ENCODE data around the gene SGIP1. TPM values are rescaled to one million over a fixed set of nuclear protein-coding genes. Genes with fewer than 3 reads are reported as not detected.

The SGIP1 gene
- total RNA-seq, 1 experiment from 2014 or later: not detected

DNA sequence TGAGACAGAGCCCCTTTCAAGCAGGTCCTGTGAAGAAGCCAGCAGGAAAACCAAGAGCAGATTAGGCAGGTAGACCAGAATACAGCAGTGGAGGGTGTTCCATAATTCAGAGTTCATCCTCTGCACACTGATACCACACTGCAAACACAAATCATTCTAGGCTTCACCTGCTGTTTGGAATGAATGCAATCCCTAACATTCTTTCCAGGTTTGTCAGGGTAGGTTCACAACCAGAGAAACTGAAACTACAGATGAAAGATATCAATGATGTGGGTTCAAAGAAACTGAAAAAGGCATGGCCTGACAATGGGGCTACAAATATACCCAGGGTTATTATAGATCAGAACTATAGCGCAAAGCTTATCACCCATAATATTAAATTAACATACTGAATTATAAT lies 8.9 kb upstream of the SGIP1 start:
- H3K27ac Mint-ChIP-seq (ENCODE audit: unreplicated experiment): no peak overlapping the region
- intact Hi-C loops (cut with micrococcal nuclease; ENCODE audit: unreplicated experiment): loop anchor here (10.0 kb wide), 1 partner anchor 200 kb away; no protein-coding TSS in a partner anchor
- TF ChIP-seq, protein P1, sequence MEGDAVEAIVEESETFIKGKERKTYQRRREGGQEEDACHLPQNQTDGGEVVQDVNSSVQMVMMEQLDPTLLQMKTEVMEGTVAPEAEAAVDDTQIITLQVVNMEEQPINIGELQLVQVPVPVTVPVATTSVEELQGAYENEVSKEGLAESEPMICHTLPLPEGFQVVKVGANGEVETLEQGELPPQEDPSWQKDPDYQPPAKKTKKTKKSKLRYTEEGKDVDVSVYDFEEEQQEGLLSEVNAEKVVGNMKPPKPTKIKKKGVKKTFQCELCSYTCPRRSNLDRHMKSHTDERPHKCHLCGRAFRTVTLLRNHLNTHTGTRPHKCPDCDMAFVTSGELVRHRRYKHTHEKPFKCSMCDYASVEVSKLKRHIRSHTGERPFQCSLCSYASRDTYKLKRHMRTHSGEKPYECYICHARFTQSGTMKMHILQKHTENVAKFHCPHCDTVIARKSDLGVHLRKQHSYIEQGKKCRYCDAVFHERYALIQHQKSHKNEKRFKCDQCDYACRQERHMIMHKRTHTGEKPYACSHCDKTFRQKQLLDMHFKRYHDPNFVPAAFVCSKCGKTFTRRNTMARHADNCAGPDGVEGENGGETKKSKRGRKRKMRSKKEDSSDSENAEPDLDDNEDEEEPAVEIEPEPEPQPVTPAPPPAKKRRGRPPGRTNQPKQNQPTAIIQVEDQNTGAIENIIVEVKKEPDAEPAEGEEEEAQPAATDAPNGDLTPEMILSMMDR (IDR thresholded peaks at IDR 0.05; ENCODE audit: insufficient read depth in 1 of 2, low read depth in 1 of 2, low read length in 1 of 2, severe bottlenecking in 1 of 2, unreplicated experiment in 1 of 2): no peak
- no peaks in the 10 kb centered on the region for H3K9me3 ChIP-seq
- H3K36me3 Mint-ChIP-seq (ENCODE audit: insufficient read depth, unreplicated experiment): no peaks in the 10 kb centered on the region
- H3K9me3 Mint-ChIP-seq (ENCODE audit: unreplicated experiment): no peaks in the 10 kb centered on the region
- no peaks in the 10 kb centered on the region for H3K36me3 ChIP-seq (ENCODE audit: control insufficient read depth, insufficient read depth, low read length)
- ChIA-PET CTCF (no interaction called here), POLR2A (no interaction called here)
- no peaks in the 10 kb centered on the region for H3K4me1 Mint-ChIP-seq (ENCODE audit: low read depth, unreplicated experiment)
- no TSS peak for BruUV-seq (replicated peaks)
- H3K27me3 ChIP-seq (replicated peaks; ENCODE audit: control insufficient read depth, insufficient read depth, low read length): no peaks in the 10 kb centered on the region
- no peak overlapping the region for H3K4me3 ChIP-seq (ENCODE audit: low read depth, low read length)
- H3K4me1 ChIP-seq: peaks cover 15% of the 10 kb centered on the region
- no peaks in the 10 kb centered on the region for H3K27me3 Mint-ChIP-seq (ENCODE audit: insufficient read depth, unreplicated experiment)
- H3K4me3 Mint-ChIP-seq (ENCODE audit: unreplicated experiment): no peak overlapping the region
- no peak for DNase-seq

DNA sequence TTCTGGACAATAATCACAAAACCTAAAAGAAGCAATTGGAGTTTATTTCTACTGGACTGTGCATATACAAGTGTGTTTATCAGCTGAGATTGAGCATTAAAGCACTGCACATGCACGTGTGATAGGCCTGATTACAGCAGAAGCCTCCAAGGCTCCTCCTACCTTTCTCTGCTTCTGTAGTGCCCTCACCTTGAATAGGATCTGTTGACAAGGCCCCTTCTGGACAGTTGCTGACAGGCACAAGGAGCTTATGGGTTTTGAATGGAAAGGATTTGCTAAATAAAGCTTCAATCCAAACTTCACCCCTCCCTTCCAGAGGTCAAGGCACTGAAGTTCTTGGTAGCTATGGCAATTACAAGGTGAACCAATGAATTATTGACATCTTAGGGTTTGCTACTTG lies 7.9 kb upstream of the SGIP1 start:
- H3K4me3 ChIP-seq (ENCODE audit: low read depth, low read length): no peak overlapping the region
- no peaks in the 10 kb centered on the region for H3K27me3 ChIP-seq (replicated peaks; ENCODE audit: control insufficient read depth, insufficient read depth, low read length)
- H3K4me3 Mint-ChIP-seq (ENCODE audit: unreplicated experiment): no peak overlapping the region
- H3K27me3 Mint-ChIP-seq (ENCODE audit: insufficient read depth, unreplicated experiment): no peaks in the 10 kb centered on the region
- H3K9me3 Mint-ChIP-seq (ENCODE audit: unreplicated experiment): no peaks in the 10 kb centered on the region
- H3K9me3 ChIP-seq: no peaks in the 10 kb centered on the region
- BruUV-seq (replicated peaks): no TSS peak
- POLR2A ChIA-PET: no interaction called here
- no peaks in the 10 kb centered on the region for H3K36me3 Mint-ChIP-seq (ENCODE audit: insufficient read depth, unreplicated experiment)
- H3K27ac Mint-ChIP-seq (ENCODE audit: unreplicated experiment): no peak overlapping the region
- H3K4me1 Mint-ChIP-seq (ENCODE audit: low read depth, unreplicated experiment): no peaks in the 10 kb centered on the region
- H3K36me3 ChIP-seq (ENCODE audit: control insufficient read depth, insufficient read depth, low read length): no peaks in the 10 kb centered on the region
- TF ChIP-seq, protein P1 (IDR thresholded peaks at IDR 0.05; ENCODE audit: insufficient read depth in 1 of 2, low read depth in 1 of 2, low read length in 1 of 2, severe bottlenecking in 1 of 2, unreplicated experiment in 1 of 2): no peak
- CTCF ChIA-PET: no interaction called here
- intact Hi-C loops (cut with micrococcal nuclease; ENCODE audit: unreplicated experiment): loop anchor here (10.0 kb wide), 1 partner anchor 199 kb away; no protein-coding TSS in a partner anchor
- DNase-seq: no peak
- peaks cover 15% of the 10 kb centered on the region for H3K4me1 ChIP-seq

DNA sequence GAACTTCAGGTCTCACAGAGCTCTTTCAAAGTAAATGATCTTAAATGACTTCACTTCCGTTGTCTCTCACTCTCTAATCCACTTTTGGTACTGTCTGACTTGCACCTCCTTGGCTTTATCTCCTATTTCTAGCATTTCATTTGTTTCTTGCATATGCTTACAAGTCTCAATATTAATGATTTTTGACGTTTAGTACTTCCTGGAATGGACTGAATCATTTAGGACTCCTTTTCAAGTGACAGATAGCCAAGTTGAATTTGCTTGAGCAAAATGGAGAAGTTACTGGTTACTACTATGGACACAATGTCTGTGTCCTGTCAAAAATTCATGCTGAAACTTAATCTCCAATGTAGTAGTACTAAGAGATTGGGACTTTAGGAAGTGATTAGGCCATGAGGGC lies 7.0 kb upstream of the SGIP1 start:
- no peaks in the 10 kb centered on the region for H3K36me3 ChIP-seq (ENCODE audit: control insufficient read depth, insufficient read depth, low read length)
- intact Hi-C loops (cut with micrococcal nuclease; ENCODE audit: unreplicated experiment): loop anchor here (10.0 kb wide), 1 partner anchor 198 kb away; no protein-coding TSS in a partner anchor
- CTCF ChIA-PET: no interaction called here
- H3K9me3 ChIP-seq: no peaks in the 10 kb centered on the region
- no peak overlapping the region for H3K27ac Mint-ChIP-seq (ENCODE audit: unreplicated experiment)
- POLR2A ChIA-PET: no interaction called here
- H3K9me3 Mint-ChIP-seq (ENCODE audit: unreplicated experiment): no peaks in the 10 kb centered on the region
- DNase-seq: no peak
- peaks cover 15% of the 10 kb centered on the region for H3K4me1 ChIP-seq
- H3K4me3 Mint-ChIP-seq (ENCODE audit: unreplicated experiment): no peak overlapping the region
- no peak overlapping the region for H3K4me3 ChIP-seq (ENCODE audit: low read depth, low read length)
- no TSS peak for BruUV-seq (replicated peaks)
- H3K36me3 Mint-ChIP-seq (ENCODE audit: insufficient read depth, unreplicated experiment): no peaks in the 10 kb centered on the region
- no peaks in the 10 kb centered on the region for H3K27me3 ChIP-seq (replicated peaks; ENCODE audit: control insufficient read depth, insufficient read depth, low read length)
- TF ChIP-seq, protein P1 (IDR thresholded peaks at IDR 0.05; ENCODE audit: insufficient read depth in 1 of 2, low read depth in 1 of 2, low read length in 1 of 2, severe bottlenecking in 1 of 2, unreplicated experiment in 1 of 2): no peak
- no peaks in the 10 kb centered on the region for H3K27me3 Mint-ChIP-seq (ENCODE audit: insufficient read depth, unreplicated experiment)
- no peaks in the 10 kb centered on the region for H3K4me1 Mint-ChIP-seq (ENCODE audit: low read depth, unreplicated experiment)

Data from Caco-2 (cell line).